AML-193 (cell line): ENCODE measurements around the gene RPEL1.
"Not testable (repeated sequence)": the region's sequence is repeated elsewhere in the genome, so short reads cannot be mapped to it uniquely, and the experiment has no call there.

Source experiments
- DNase-seq, 2 experiments: peaks; one replicate each; lab custom pipeline; 2025; lab: John Stamatoyannopoulos, UW

RPEL1 gene

GRCh38 chr10:103245587-103245986, at the start of gene RPEL1:
RPEL1 (plus strand) TSS chr10:103245887; CDS start chr10:103245997, 110 bp downstream.
- not testable (repeated sequence) for DNase-seq

- no peak for DNase-seq
Measured at GRCh38 chr10:103196516-103196915, 49.2 kb upstream of the RPEL1 start.

GRCh38 chr10:103197174-103197573, 48.5 kb upstream of the RPEL1 start:
- peak; percentile 91 to 93 for DNase-seq

GRCh38 chr10:103197903-103198302, 47.8 kb upstream of the RPEL1 start:
- no peak for DNase-seq

- no peak for DNase-seq
Measured at GRCh38 chr10:103198648-103199047, 47.0 kb upstream of the RPEL1 start.

- DNase-seq = peak; percentile 89 to 92
Measured at GRCh38 chr10:103199488-103199887, 46.2 kb upstream of the RPEL1 start.

GRCh38 chr10:103202319-103202718, 43.4 kb upstream of the RPEL1 start:
- peak; percentile 86 to 91 for DNase-seq

- no peak for DNase-seq
Measured at GRCh38 chr10:103203466-103203865, 42.2 kb upstream of the RPEL1 start.

- no peak for DNase-seq
Measured at GRCh38 chr10:103204353-103205255, 41.1 kb upstream of the RPEL1 start.

- not testable (repeated sequence) for DNase-seq
Measured at GRCh38 chr10:103205401-103205800, 40.3 kb upstream of the RPEL1 start.

GRCh38 chr10:103206715-103207114, 39.0 kb upstream of the RPEL1 start:
- DNase-seq = not testable (repeated sequence)

- DNase-seq = no peak
Measured at GRCh38 chr10:103207141-103207540, 38.5 kb upstream of the RPEL1 start.

GRCh38 chr10:103207643-103208042, 38.0 kb upstream of the RPEL1 start:
- not testable (repeated sequence) for DNase-seq

GRCh38 chr10:103210262-103210661, 35.4 kb upstream of the RPEL1 start:
- not testable (repeated sequence) for DNase-seq

GRCh38 chr10:103215601-103216000, 30.1 kb upstream of the RPEL1 start:
- no peak for DNase-seq

GRCh38 chr10:103216362-103216761, 29.3 kb upstream of the RPEL1 start:
- not testable (repeated sequence) for DNase-seq

- DNase-seq = no peak
Measured at GRCh38 chr10:103224133-103224532, 21.6 kb upstream of the RPEL1 start.

GRCh38 chr10:103224721-103225120, 21.0 kb upstream of the RPEL1 start:
- not testable (repeated sequence) for DNase-seq

- no peak for DNase-seq
Measured at GRCh38 chr10:103225939-103226338, 19.7 kb upstream of the RPEL1 start.

GRCh38 chr10:103227416-103227815, 18.3 kb upstream of the RPEL1 start:
- no peak for DNase-seq

- no peak for DNase-seq
Measured at GRCh38 chr10:103231047-103231551, 14.6 kb upstream of the RPEL1 start.

GRCh38 chr10:103232131-103232673, 13.5 kb upstream of the RPEL1 start:
- no peak for DNase-seq
